Tibial nerve (tissue), 4 donors: ENCODE results near the gene RAB8B. TPM values are rescaled to one million over a fixed set of nuclear protein-coding genes. Genes with fewer than 3 reads are reported as not detected.

ENCODE experiments used
- DNase-seq, 2 donors: peaks; one replicate each; pipeline ENCODE4 v3.0.0-alpha.2; 2019; ENCODE audit warnings: low spot score in 2 of 2
- H3K27ac ChIP-seq, 4 donors: fragments of 200-600 bp; sonication (generic) in 3 of 4; one replicate each; pipeline ENCODE4 v1.5.1; 2017 to 2019; ENCODE audit warnings: mild to moderate bottlenecking in 1 of 4
- H3K27me3 ChIP-seq, 2 donors: fragments of 200-600 bp; sonication (generic) in 1 of 2; one replicate each; pipeline versions ENCODE4 v1.5.1 to v1.6.0; 2017 to 2019
- H3K36me3 ChIP-seq, 3 donors: fragments of 200-600 bp; sonication (generic); one replicate each; pipeline ENCODE4 v1.5.1; 2018 to 2019
- H3K4me1 ChIP-seq, 4 donors: fragments of 200-600 bp; sonication (generic) in 3 of 4; one replicate each; pipeline ENCODE4 v1.5.1; 2017 to 2019
- H3K4me3 ChIP-seq, 4 donors: fragments of 200-600 bp; sonication (generic) in 3 of 4; one replicate each; pipeline ENCODE4 v1.5.1; 2017 to 2019; ENCODE audit warnings: mild to moderate bottlenecking in 1 of 4, moderate library complexity in 1 of 4
- H3K9me3 ChIP-seq, 4 donors: fragments of 200-600 bp; sonication (generic) in 3 of 4; one replicate each; pipeline ENCODE4 v1.5.1; 2017 to 2019
- EP300 ChIP-seq, 2 donors: sonication (generic); formaldehyde crosslinking; IDR thresholded peaks; one replicate each; pipeline ENCODE4 v1.6.1; 2017; ENCODE audit warnings: antibody characterized with exemption in 2 of 2, mild to moderate bottlenecking in 1 of 2
- POLR2A ChIP-seq, 2 donors: fragments of 450-650 bp; IDR thresholded peaks; one replicate each; pipeline ENCODE4 v1.6.1; 2017; ENCODE audit warnings: antibody characterized with exemption in 2 of 2, mild to moderate bottlenecking in 2 of 2, moderate library complexity in 2 of 2
- WGBS, 2 donors: methylation state at CpG; one replicate each; pipeline ENCODE4 v1.1.5; 2018; 5-methylcytosine and 5-hydroxymethylcytosine counted together
- total RNA-seq, 4 donors: library from RNA; depleted of rRNA; stranded (reverse); fragments of >200 nt; gene quantifications; one replicate each; pipeline ENCODE4 v1.1.0, GENCODE V29; 2016
- TF ChIP-seq, protein P1 (sequence below), 5 experiments: fragments of 200-600 bp in 3 of 5; fragments of 450-650 bp in 2 of 5; sonication (generic) in 3 of 5; IDR thresholded peaks; one replicate each; pipeline ENCODE4 v1.5.1; 2016 to 2019; ENCODE audit warnings: antibody characterized with exemption in 5 of 5, mild to moderate bottlenecking in 3 of 5, moderate library complexity in 2 of 5

Gene RAB8B
- total RNA-seq, 4 donors from 2014 or later, result 32.9 to 45.0 (median 42.5) TPM

- 53 to 60% methylated on average over 2 of the region's 2 CpGs for WGBS, 2 donors
- TF ChIP-seq POLR2A (IDR thresholded peaks at IDR 0.05) (no peak), EP300 (IDR thresholded peaks at IDR 0.05) (no peak)
- TF ChIP-seq, protein P1, sequence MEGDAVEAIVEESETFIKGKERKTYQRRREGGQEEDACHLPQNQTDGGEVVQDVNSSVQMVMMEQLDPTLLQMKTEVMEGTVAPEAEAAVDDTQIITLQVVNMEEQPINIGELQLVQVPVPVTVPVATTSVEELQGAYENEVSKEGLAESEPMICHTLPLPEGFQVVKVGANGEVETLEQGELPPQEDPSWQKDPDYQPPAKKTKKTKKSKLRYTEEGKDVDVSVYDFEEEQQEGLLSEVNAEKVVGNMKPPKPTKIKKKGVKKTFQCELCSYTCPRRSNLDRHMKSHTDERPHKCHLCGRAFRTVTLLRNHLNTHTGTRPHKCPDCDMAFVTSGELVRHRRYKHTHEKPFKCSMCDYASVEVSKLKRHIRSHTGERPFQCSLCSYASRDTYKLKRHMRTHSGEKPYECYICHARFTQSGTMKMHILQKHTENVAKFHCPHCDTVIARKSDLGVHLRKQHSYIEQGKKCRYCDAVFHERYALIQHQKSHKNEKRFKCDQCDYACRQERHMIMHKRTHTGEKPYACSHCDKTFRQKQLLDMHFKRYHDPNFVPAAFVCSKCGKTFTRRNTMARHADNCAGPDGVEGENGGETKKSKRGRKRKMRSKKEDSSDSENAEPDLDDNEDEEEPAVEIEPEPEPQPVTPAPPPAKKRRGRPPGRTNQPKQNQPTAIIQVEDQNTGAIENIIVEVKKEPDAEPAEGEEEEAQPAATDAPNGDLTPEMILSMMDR (IDR thresholded peaks at IDR 0.05), result no peak
- H3K27me3 ChIP-seq, result no peaks in the 10 kb centered on the region
Measured at GRCh38 chr15:63314409-63314808, 125.0 kb downstream of the RAB8B start.

More at GRCh38 chr15:63314409-63314808, 125.0 kb downstream of the RAB8B start:
- no peaks in the 10 kb centered on the region for H3K9me3 ChIP-seq
- peaks cover 0 to 4% (median 0%) of the 10 kb centered on the region in 3 donors for H3K36me3 ChIP-seq
- no peak overlapping the region for H3K4me3 ChIP-seq
- no peaks in the 10 kb centered on the region for H3K4me1 ChIP-seq
- no peak for DNase-seq
- H3K27ac ChIP-seq, result no peak overlapping the region

Other genes with a start within 250 kb of the RAB8B start
- 100 to 1,000 TPM; 311 to 468 (median 366) TPM for gene TPM1, start 146.9 kb upstream of the RAB8B start, total RNA-seq
- gene LACTB, start 67.7 kb upstream of the RAB8B start, total RNA-seq, result 10 to 100 TPM in 3 of 4 donors, 1 to 10 TPM in 1; 9.0 to 18.4 (median 16.5) TPM
- 10 to 100 TPM; 50.3 to 83.7 (median 71.7) TPM for gene RPS27L, start 32.1 kb upstream of the RAB8B start, total RNA-seq
- 10 to 100 TPM; 11.0 to 18.4 (median 16.1) TPM for gene APH1B, start 88.0 kb downstream of the RAB8B start, total RNA-seq
- gene CA12, start 192.2 kb downstream of the RAB8B start, total RNA-seq, result 1 to 10 TPM in 2 of 4 donors, under 1 TPM in 2; 0.22 to 2.5 (median 1.1) TPM